PC-9 (cell line): ENCODE results near the gene PTER. TPM values are rescaled to one million over a fixed set of nuclear protein-coding genes. Genes with fewer than 3 reads are reported as not detected.

ENCODE experiments used
- BruUV-seq: library from RNA; stranded (reverse); fragments of 400-500 nt; replicated peaks from 2 replicates; lab custom pipeline; 2021; lab: Mats Ljungman, UMichigan
- CTCF ChIA-PET: fragments of 300-600 bp; sonication (Branson Sonifier 250); formaldehyde crosslinking; loops from one replicate; lab custom pipeline; 2022; ENCODE audit warnings: antibody characterized with exemption; lab: Charles Lee
- POLR2A ChIA-PET: fragments of 300-600 bp; sonication (Branson Sonifier 250); formaldehyde crosslinking; loops from one replicate; lab custom pipeline; 2022; ENCODE audit warnings: antibody characterized with exemption; ENCODE audit not compliant: unreplicated experiment; lab: Charles Lee
- DNase-seq, 2 experiments: peaks; one replicate each; pipeline versions ENCODE4 v3.0.0 to v3.0.0-alpha.2; 2015 to 2022; ENCODE audit warnings: mixed read lengths in 1 of 2
- H2AFZ ChIP-seq: fragments of 200-600 bp; sonication (generic); 2 replicates; pipeline ENCODE4 v1.8.1; 2017; ENCODE audit warnings: antibody characterized with exemption
- H3F3A ChIP-seq: fragments of 200-600 bp; sonication (generic); 2 replicates; pipeline ENCODE4 v1.8.1; 2017; ENCODE audit warnings: antibody characterized with exemption, mild to moderate bottlenecking, low read depth; ENCODE audit not compliant: insufficient read depth
- H3K27ac ChIP-seq: fragments of 200-600 bp; sonication (generic); 2 replicates; pipeline ENCODE4 v1.6.1; 2016; ENCODE audit warnings: mixed run types
- H3K27me3 ChIP-seq: fragments of 200-600 bp; sonication (generic); 2 replicates; pipeline ENCODE4 v1.6.1; 2016; ENCODE audit warnings: low read depth, mixed run types; ENCODE audit not compliant: insufficient read depth
- H3K36me3 ChIP-seq: fragments of 200-600 bp; sonication (generic); 2 replicates; pipeline ENCODE4 v1.6.1; 2016; ENCODE audit warnings: low read depth, mixed run types
- H3K4me1 ChIP-seq: fragments of 200-600 bp; sonication (generic); replicated peaks from 2 replicates; pipeline ENCODE4 v1.6.1; 2016; ENCODE audit warnings: mixed run types; ENCODE audit not compliant: insufficient read depth
- H3K4me2 ChIP-seq: fragments of 200-600 bp; sonication (generic); 2 replicates; pipeline ENCODE4 v1.6.1; 2017; ENCODE audit warnings: mixed run types
- H3K4me3 ChIP-seq: fragments of 200-600 bp; sonication (generic); 2 replicates; pipeline ENCODE4 v1.6.1; 2016; ENCODE audit warnings: mixed run types
- H3K79me2 ChIP-seq: fragments of 200-600 bp; sonication (generic); 2 replicates; pipeline ENCODE4 v1.6.1; 2017; ENCODE audit warnings: low read depth, mixed run types
- H3K9me2 ChIP-seq: fragments of 200-600 bp; sonication (generic); 2 replicates; pipeline ENCODE4 v1.8.1; 2017; ENCODE audit warnings: mild to moderate bottlenecking; ENCODE audit not compliant: insufficient read depth
- H3K9me3 ChIP-seq: fragments of 200-600 bp; sonication (generic); 2 replicates; pipeline ENCODE4 v1.8.1; 2016; ENCODE audit warnings: low read depth; ENCODE audit not compliant: insufficient read depth
- H4K20me1 ChIP-seq: fragments of 200-600 bp; sonication (generic); 2 replicates; pipeline ENCODE4 v1.8.1; 2017; ENCODE audit not compliant: insufficient read depth
- CTCF ChIP-seq: fragments of 200-600 bp; sonication (generic); conservative IDR thresholded peaks from 2 replicates; pipeline ENCODE4 v1.6.1; 2017; ENCODE audit warnings: mixed run types, antibody characterized with exemption, mild to moderate bottlenecking, moderate library complexity
- EZH2 ChIP-seq: fragments of 200-600 bp; sonication (generic); IDR thresholded peaks from 2 replicates; pipeline ENCODE4 v1.8.0; 2017; ENCODE audit warnings: antibody characterized with exemption, low read depth
- intact Hi-C: fragments of 100-400 bp; cut with micrococcal nuclease; formaldehyde crosslinking; loops from one replicate; pipeline ENCODE4 v1.10.0; 2022; ENCODE audit not compliant: unreplicated experiment
- total RNA-seq: library from RNA; stranded (reverse); gene quantifications from 2 replicates; pipeline ENCODE4 v1.2.3, GENCODE V29; 2021

The PTER gene
- total RNA-seq, 1 experiment from 2014 or later = 36.1 TPM

GRCh38 chr10:16401416-16401815 lies 35.4 kb upstream of the PTER start:
- POLR2A ChIA-PET = no interaction called here
- H3K79me2 ChIP-seq = no peaks in the 10 kb centered on the region
- CTCF ChIA-PET = no interaction called here
- intact Hi-C loops = no loop called here
- no peaks in the 10 kb centered on the region for H3K27me3 ChIP-seq
- H3K27ac ChIP-seq = no peak overlapping the region
- H3K9me3 ChIP-seq = no peaks in the 10 kb centered on the region
- TF ChIP-seq CTCF (no peak), EZH2 (no peak)
- H3K36me3 ChIP-seq = no peaks in the 10 kb centered on the region
- no peak overlapping the region for H3K4me3 ChIP-seq
- no peaks in the 10 kb centered on the region for H3K9me2 ChIP-seq
- H2AFZ ChIP-seq = no peak overlapping the region
- DNase-seq = no peak
- H3K4me1 ChIP-seq = no peaks in the 10 kb centered on the region
- H3K4me2 ChIP-seq = no peak overlapping the region
- H3F3A ChIP-seq = no peaks in the 10 kb centered on the region
- H4K20me1 ChIP-seq = no peaks in the 10 kb centered on the region
- BruUV-seq = no TSS peak

GRCh38 chr10:16408379-16408778 lies 28.4 kb upstream of the PTER start:
- no peaks in the 10 kb centered on the region for H3K27me3 ChIP-seq

GRCh38 chr10:16417341-16417740 lies 19.5 kb upstream of the PTER start:
- H2AFZ ChIP-seq = no peak overlapping the region
- H3K9me2 ChIP-seq = no peaks in the 10 kb centered on the region
- no peak overlapping the region for H3K4me3 ChIP-seq
- ChIA-PET POLR2A (no interaction called here), CTCF (no interaction called here)
- DNase-seq = no peak
- H3K9me3 ChIP-seq = no peaks in the 10 kb centered on the region
- intact Hi-C loops = no loop called here
- no peaks in the 10 kb centered on the region for H3K79me2 ChIP-seq
- H3K27me3 ChIP-seq = no peaks in the 10 kb centered on the region
- H3K4me1 ChIP-seq = no peaks in the 10 kb centered on the region
- no peaks in the 10 kb centered on the region for H4K20me1 ChIP-seq
- no peak overlapping the region for H3K27ac ChIP-seq
- BruUV-seq = no TSS peak
- no peak overlapping the region for H3K4me2 ChIP-seq
- TF ChIP-seq CTCF (no peak), EZH2 (no peak)
- H3K36me3 ChIP-seq = no peaks in the 10 kb centered on the region
- no peaks in the 10 kb centered on the region for H3F3A ChIP-seq

More at GRCh38 chr10:16408379-16408778, 28.4 kb upstream of the PTER start:
- ChIA-PET POLR2A (no interaction called here), CTCF (no interaction called here)
- Histone ChIP-seq H3K9me3 (no peaks in the 10 kb centered on the region), H3K9me2 (no peaks in the 10 kb centered on the region), H3K27ac (no peak overlapping the region), H3K4me3 (no peak overlapping the region), H3K4me1 (no peaks in the 10 kb centered on the region), H3K4me2 (no peak overlapping the region), H2AFZ (no peak overlapping the region), H3K36me3 (no peaks in the 10 kb centered on the region), H3K79me2 (no peaks in the 10 kb centered on the region), H3F3A (no peaks in the 10 kb centered on the region), H4K20me1 (no peaks in the 10 kb centered on the region)
- BruUV-seq = no TSS peak
- TF ChIP-seq CTCF (no peak), EZH2 (no peak)
- no peak for DNase-seq
- intact Hi-C loops = no loop called here
